Keratinocyte (primary cell): ENCODE results near the gene ATE1. TPM values are rescaled to one million over a fixed set of nuclear protein-coding genes. Genes with fewer than 3 reads are reported as not detected.
A peak's percentile ranks its signal among the peaks of the same experiment; 100 is the strongest.

Experiments
- DNase-seq: peaks from one replicate; pipeline ENCODE4 v3.0.0-alpha.2; 2011; ENCODE audit warnings: low read depth, missing footprints, low spot score
- FAIRE-seq: peaks from 2 replicates; lab custom pipeline; 2011; peaks lifted over from hg19 to GRCh38; lab: Jason Lieb, UNC
- H2AFZ ChIP-seq: 2 replicates; pipeline ENCODE4 v1.6.0; 2012; ENCODE audit warnings: low read length, control low read depth, inconsistent platforms; ENCODE audit not compliant: control insufficient read depth
- H3K27ac ChIP-seq: 2 replicates; pipeline ENCODE4 v1.5.1; 2011; ENCODE audit warnings: low read length; ENCODE audit not compliant: control insufficient read depth, insufficient read depth
- H3K27me3 ChIP-seq: 3 replicates; pipeline ENCODE4 v1.6.0; 2011; ENCODE audit warnings: low read length; ENCODE audit not compliant: control insufficient read depth, insufficient read depth; ENCODE audit errors: extremely low read depth
- H3K36me3 ChIP-seq, 2 experiments: 2 replicates in 1 of 2; 3 replicates in 1 of 2; pipeline ENCODE4 v1.5.1; 2011; ENCODE audit warnings: low read length in 2 of 2, mild to moderate bottlenecking in 1 of 2; ENCODE audit not compliant: control insufficient read depth in 2 of 2, insufficient read depth in 2 of 2; ENCODE audit errors: extremely low read depth in 1 of 2
- H3K4me1 ChIP-seq: 3 replicates; pipeline ENCODE4 v1.5.1; 2011; ENCODE audit warnings: low read length; ENCODE audit not compliant: control insufficient read depth, insufficient read depth; ENCODE audit errors: extremely low read depth
- H3K4me2 ChIP-seq: 3 replicates; pipeline ENCODE4 v1.6.0; 2011; ENCODE audit warnings: low read depth, low read length; ENCODE audit not compliant: control insufficient read depth, insufficient read depth; ENCODE audit errors: extremely low read depth
- H3K4me3 ChIP-seq, 3 experiments: fragments of 200-600 bp in 1 of 3; sonication (generic) in 1 of 3; 2 replicates in 2 of 3; 3 replicates in 1 of 3; pipeline ENCODE4 v1.5.1; 2011 to 2016; ENCODE audit warnings: low read length in 3 of 3, mild to moderate bottlenecking in 3 of 3, control low read depth in 2 of 3, inconsistent platforms in 1 of 3, low read depth in 1 of 3, mixed read lengths in 1 of 3, mixed run types in 1 of 3, moderate library complexity in 1 of 3; ENCODE audit not compliant: control insufficient read depth in 2 of 3, insufficient read depth in 2 of 3; ENCODE audit errors: extremely low read depth in 1 of 3
- H3K79me2 ChIP-seq: 2 replicates; pipeline ENCODE4 v1.6.0; 2012; ENCODE audit warnings: low read length; ENCODE audit not compliant: control insufficient read depth, insufficient read depth
- H3K9ac ChIP-seq: 3 replicates; pipeline ENCODE4 v1.6.0; 2011; ENCODE audit warnings: low read length; ENCODE audit not compliant: control insufficient read depth, insufficient read depth; ENCODE audit errors: extremely low read depth
- H3K9me1 ChIP-seq: 3 replicates; pipeline ENCODE4 v1.6.0; 2011; ENCODE audit warnings: low read length; ENCODE audit not compliant: control insufficient read depth, insufficient read depth; ENCODE audit errors: extremely low read depth
- H3K9me3 ChIP-seq: 2 replicates; pipeline ENCODE4 v1.5.1; 2012; ENCODE audit warnings: low read depth, low read length; ENCODE audit not compliant: control insufficient read depth
- H4K20me1 ChIP-seq: 3 replicates; pipeline ENCODE4 v1.6.0; 2011; ENCODE audit warnings: low read length; ENCODE audit not compliant: control insufficient read depth, insufficient read depth; ENCODE audit errors: extremely low read depth
- EZH2 ChIP-seq: IDR thresholded peaks from one replicate; pipeline ENCODE4 v1.6.1; 2012; ENCODE audit warnings: inconsistent platforms, mild to moderate bottlenecking, low read length, moderate library complexity
- dilution Hi-C: fragments of 300-500 bp; cut with MboI; formaldehyde crosslinking; loops from one replicate; pipeline ENCODE4 v1.7.0; 2020; ENCODE audit warnings: low sequenced_read_pairs; ENCODE audit not compliant: extremely low pct_ligation_motif_present
- polyA plus RNA-seq, 5 experiments: library from polyadenylated mRNA; depleted of rRNA in 3 of 5; stranded (reverse) in 3 of 5; stranded (forward) in 1 of 5; unstranded in 1 of 5; fragments of >200 nt; gene quantifications; 1 replicate in 1 of 5; 2 replicates in 3 of 5; 3 replicates in 1 of 5; pipeline versions ENCODE4 v1.2.1 to v1.2.3, GENCODE V29; 2011 to 2012; ENCODE audit warnings: missing spikeins in 2 of 5, low read depth in 1 of 5, low replicate concordance in 1 of 5
- TF ChIP-seq, protein P1 (sequence below), 3 experiments: IDR thresholded peaks in 1 of 3; conservative IDR thresholded peaks in 1 of 3; optimal IDR thresholded peaks in 1 of 3; 2 replicates in 2 of 3; 3 replicates in 1 of 3; pipeline versions ENCODE3 to v1.5.1; 2011; ENCODE audit warnings: low read length in 3 of 3, mild to moderate bottlenecking in 3 of 3, moderate library complexity in 2 of 3, control low read depth in 1 of 3, inconsistent platforms in 1 of 3; ENCODE audit not compliant: insufficient read depth in 2 of 3; ENCODE audit errors: extremely low read depth in 1 of 3

ATE1 gene
- polyA plus RNA-seq, 1 donor (not counting 4 experiments of a cell fraction or from before 2014, with no cell fraction given) = 14.9 TPM

- no peak overlapping the region for H3K9ac ChIP-seq
- H3K4me2 ChIP-seq = no peak overlapping the region
- no peak for TF ChIP-seq EZH2
- TF ChIP-seq, protein P1, sequence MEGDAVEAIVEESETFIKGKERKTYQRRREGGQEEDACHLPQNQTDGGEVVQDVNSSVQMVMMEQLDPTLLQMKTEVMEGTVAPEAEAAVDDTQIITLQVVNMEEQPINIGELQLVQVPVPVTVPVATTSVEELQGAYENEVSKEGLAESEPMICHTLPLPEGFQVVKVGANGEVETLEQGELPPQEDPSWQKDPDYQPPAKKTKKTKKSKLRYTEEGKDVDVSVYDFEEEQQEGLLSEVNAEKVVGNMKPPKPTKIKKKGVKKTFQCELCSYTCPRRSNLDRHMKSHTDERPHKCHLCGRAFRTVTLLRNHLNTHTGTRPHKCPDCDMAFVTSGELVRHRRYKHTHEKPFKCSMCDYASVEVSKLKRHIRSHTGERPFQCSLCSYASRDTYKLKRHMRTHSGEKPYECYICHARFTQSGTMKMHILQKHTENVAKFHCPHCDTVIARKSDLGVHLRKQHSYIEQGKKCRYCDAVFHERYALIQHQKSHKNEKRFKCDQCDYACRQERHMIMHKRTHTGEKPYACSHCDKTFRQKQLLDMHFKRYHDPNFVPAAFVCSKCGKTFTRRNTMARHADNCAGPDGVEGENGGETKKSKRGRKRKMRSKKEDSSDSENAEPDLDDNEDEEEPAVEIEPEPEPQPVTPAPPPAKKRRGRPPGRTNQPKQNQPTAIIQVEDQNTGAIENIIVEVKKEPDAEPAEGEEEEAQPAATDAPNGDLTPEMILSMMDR (optimal IDR thresholded peaks at IDR 0.05 in 1 of 3, IDR thresholded peaks at IDR 0.05 in 1 of 3, conservative IDR thresholded peaks at IDR 0.05 in 1 of 3; ENCODE audit: extremely low read depth in 1 of 3, insufficient read depth in 2 of 3, low read length in 3 of 3) = no peak
- H3K79me2 ChIP-seq = no peaks in the 10 kb centered on the region
- H3K4me3 ChIP-seq = no peak overlapping the region
- no peaks in the 10 kb centered on the region for H3K9me3 ChIP-seq
- H4K20me1 ChIP-seq = no peaks in the 10 kb centered on the region
- H2AFZ ChIP-seq = no peak overlapping the region
- no peaks in the 10 kb centered on the region for H3K36me3 ChIP-seq
- H3K27me3 ChIP-seq = no peaks in the 10 kb centered on the region
- no peak overlapping the region for H3K27ac ChIP-seq
- DNase-seq (no peak), FAIRE-seq (no peak)
- H3K9me1 ChIP-seq = no peaks in the 10 kb centered on the region
- dilution Hi-C loops = no loop called here
- H3K4me1 ChIP-seq = peaks cover 6% of the 10 kb centered on the region
These were observed 19.8 kb upstream of the ATE1 start for GRCh38 chr10:121947343-121948330.

DNA sequence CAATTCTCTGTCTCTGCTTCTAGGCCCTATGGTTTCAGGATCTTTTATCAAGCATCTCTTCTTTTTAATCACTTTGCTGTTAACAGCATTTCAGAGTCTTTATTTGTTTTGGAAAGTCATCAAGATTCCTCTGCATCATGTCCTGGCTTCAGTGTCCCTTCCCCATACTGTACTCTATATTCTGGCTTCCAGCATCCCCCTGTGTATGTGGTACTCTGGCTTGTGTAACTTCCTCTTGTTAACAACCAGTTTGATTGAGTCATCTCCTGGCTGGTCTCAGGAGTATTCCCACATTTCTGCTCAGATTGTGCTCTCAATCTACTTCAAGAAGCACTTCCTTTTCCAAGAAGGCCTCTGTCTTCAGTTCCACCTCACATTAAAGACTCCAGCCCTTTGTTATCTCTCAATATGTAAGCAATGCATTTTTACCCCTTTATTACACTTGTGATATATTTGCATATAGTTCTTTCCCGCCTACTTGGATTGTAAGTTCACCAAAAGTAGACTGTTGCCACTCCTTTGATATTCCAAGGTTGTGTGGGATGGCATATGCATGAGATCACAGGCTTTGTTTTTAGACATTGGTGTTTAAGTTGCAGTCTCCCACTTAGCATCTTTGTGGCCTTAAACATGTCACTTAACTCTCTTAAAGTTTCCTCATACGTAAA, 15.1 kb upstream of the ATE1 start:
- H3K4me2 ChIP-seq = no peak overlapping the region

More for the DNA sequence above, 15.1 kb upstream of the ATE1 start:
- no peaks in the 10 kb centered on the region for H3K79me2 ChIP-seq
- H3K36me3 ChIP-seq = no peaks in the 10 kb centered on the region
- no peaks in the 10 kb centered on the region for H3K27me3 ChIP-seq
- no peak overlapping the region for H3K27ac ChIP-seq
- H3K9me3 ChIP-seq = no peaks in the 10 kb centered on the region
- H4K20me1 ChIP-seq = no peaks in the 10 kb centered on the region
- FAIRE-seq = peak; percentile 76
- dilution Hi-C loops = no loop called here
- H3K9ac ChIP-seq = no peak overlapping the region
- no peak overlapping the region for H3K4me3 ChIP-seq
- TF ChIP-seq, protein P1 (optimal IDR thresholded peaks at IDR 0.05 in 1 of 3, IDR thresholded peaks at IDR 0.05 in 1 of 3, conservative IDR thresholded peaks at IDR 0.05 in 1 of 3; ENCODE audit: extremely low read depth in 1 of 3, insufficient read depth in 2 of 3, low read length in 3 of 3) = no peak
- TF ChIP-seq EZH2 = no peak
- no peaks in the 10 kb centered on the region for H3K9me1 ChIP-seq
- no peak overlapping the region for H2AFZ ChIP-seq
- peaks cover 6% of the 10 kb centered on the region for H3K4me1 ChIP-seq
- DNase-seq = no peak
